Measurements from ENCODE around the gene GPHN. TPM values are rescaled to one million over a fixed set of nuclear protein-coding genes. Genes with fewer than 3 reads are reported as not detected.

Gene GPHN
- total and polyA plus RNA-seq, 10 of the 15 experiments (the other 5 are each of a cell fraction or from before 2014, with no cell fraction given) = 22.3 to 48.8 (median 33.1) TPM

DNA sequence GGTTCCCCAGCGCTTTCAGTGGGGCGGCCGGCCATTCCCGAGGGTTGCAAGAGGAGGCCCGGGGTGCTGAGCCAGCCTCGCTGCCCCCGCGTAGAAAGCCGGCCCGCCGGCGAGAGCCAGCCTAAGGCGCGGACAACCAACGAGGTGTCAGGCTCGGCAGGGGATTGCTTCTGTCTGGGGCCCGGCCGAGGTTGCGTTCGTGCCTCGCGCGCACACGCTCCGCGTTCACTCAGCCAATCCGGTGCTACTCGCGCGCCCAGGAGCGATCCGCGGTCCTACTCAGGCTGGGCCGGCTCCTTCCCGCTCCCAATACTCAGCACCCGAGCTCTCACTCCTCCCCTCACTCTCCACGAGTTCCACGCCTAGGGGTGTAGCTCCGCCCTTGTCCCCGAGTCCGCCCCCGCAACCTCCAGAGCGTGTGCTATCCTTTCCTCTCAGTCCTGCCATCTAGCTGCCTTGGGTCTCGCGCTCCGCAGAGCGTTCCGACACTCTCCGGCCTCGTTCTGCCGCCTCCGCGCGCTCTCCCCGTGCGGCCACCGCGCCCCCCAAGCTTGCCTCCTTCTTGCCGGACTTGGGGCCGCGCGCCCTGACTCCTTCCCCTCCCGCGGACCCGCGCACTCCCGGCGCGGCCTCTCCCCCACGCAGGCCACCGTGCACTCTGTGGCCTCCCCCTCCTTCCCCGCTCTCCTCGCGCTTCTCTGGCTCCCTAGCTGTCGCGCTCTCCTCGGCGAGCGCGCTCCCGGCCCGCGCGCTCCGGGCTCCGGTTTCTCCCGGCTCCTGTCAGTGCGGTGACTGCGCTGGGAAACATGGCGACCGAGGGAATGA lies at the start of gene GPHN (continued):
- TF ChIP-seq HSF1 (IDR thresholded peaks at IDR 0.05; ENCODE audit: low read depth, low read length) = no peak
- TF ChIP-seq SMC3 (IDR thresholded peaks at IDR 0.05; ENCODE audit: borderline replicate concordance, low read length) = no peak; the same call in 1 of the 2 replicates
- no peak for TF ChIP-seq SPI1 (IDR thresholded peaks at IDR 0.05; ENCODE audit: borderline replicate concordance, insufficient read depth, low read depth, low read length)
- peak; percentile 88 for TF ChIP-seq CHD2 (IDR thresholded peaks at IDR 0.05; ENCODE audit: borderline replicate concordance, low read depth, low read length)
- TF ChIP-seq, protein P1, sequence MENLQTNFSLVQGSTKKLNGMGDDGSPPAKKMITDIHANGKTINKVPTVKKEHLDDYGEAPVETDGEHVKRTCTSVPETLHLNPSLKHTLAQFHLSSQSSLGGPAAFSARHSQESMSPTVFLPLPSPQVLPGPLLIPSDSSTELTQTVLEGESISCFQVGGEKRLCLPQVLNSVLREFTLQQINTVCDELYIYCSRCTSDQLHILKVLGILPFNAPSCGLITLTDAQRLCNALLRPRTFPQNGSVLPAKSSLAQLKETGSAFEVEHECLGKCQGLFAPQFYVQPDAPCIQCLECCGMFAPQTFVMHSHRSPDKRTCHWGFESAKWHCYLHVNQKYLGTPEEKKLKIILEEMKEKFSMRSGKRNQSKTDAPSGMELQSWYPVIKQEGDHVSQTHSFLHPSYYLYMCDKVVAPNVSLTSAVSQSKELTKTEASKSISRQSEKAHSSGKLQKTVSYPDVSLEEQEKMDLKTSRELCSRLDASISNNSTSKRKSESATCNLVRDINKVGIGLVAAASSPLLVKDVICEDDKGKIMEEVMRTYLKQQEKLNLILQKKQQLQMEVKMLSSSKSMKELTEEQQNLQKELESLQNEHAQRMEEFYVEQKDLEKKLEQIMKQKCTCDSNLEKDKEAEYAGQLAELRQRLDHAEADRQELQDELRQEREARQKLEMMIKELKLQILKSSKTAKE (IDR thresholded peaks at IDR 0.05; ENCODE audit: low read depth, poor library complexity, severe bottlenecking) = no peak
- TF ChIP-seq POU2F2 (IDR thresholded peaks at IDR 0.05; ENCODE audit: borderline replicate concordance, low read depth, low read length) = peak; percentile 62; the same call in 2 of the 3 replicates
- TF ChIP-seq, protein P2, sequence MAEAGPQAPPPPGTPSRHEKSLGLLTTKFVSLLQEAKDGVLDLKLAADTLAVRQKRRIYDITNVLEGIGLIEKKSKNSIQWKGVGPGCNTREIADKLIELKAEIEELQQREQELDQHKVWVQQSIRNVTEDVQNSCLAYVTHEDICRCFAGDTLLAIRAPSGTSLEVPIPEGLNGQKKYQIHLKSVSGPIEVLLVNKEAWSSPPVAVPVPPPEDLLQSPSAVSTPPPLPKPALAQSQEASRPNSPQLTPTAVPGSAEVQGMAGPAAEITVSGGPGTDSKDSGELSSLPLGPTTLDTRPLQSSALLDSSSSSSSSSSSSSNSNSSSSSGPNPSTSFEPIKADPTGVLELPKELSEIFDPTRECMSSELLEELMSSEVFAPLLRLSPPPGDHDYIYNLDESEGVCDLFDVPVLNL (IDR thresholded peaks at IDR 0.05; ENCODE audit: low read depth, low read length) = peak; percentile 89
- TF ChIP-seq MEF2B (IDR thresholded peaks at IDR 0.05; ENCODE audit: partially characterized antibody, poor library complexity, severe bottlenecking) = no peak
- no peak for TF ChIP-seq MTA3 (IDR thresholded peaks at IDR 0.05; ENCODE audit: borderline replicate concordance, low read length)
- peak; percentile 15 to 23 (median 20); a peak in 4 of 6 replicates for TF ChIP-seq CTCF (IDR thresholded peaks at IDR 0.05 in 2 of 3, conservative IDR thresholded peaks at IDR 0.05 in 1 of 3; ENCODE audit: control insufficient read depth in 2 of 3, extremely low read depth in 1 of 3, insufficient read depth in 1 of 3, low read depth in 3 of 3, low read length in 3 of 3)
- no peak for TF ChIP-seq MYB (IDR thresholded peaks at IDR 0.05; ENCODE audit: borderline replicate concordance, low read depth, low read length)
- peak; percentile 47; the same call in 1 of the 2 replicates for TF ChIP-seq SMAD5 (IDR thresholded peaks at IDR 0.05; ENCODE audit: low read depth)
- TF ChIP-seq ZNF384 (IDR thresholded peaks at IDR 0.05; ENCODE audit: borderline replicate concordance, low read depth, low read length) = no peak
- TF ChIP-seq IRF4 (IDR thresholded peaks at IDR 0.05; ENCODE audit: low read depth, low read length) = 0 out of 2 replicates have a peak, but pooled peaks have one; percentile 34
- peak; percentile 95 for TF ChIP-seq POLR2AphosphoS5 (IDR thresholded peaks at IDR 0.05; ENCODE audit: low read length)
- peak; percentile 23; the same call in 1 of the 2 replicates for TF ChIP-seq ATF7 (IDR thresholded peaks at IDR 0.05; ENCODE audit: low read depth)
- TF ChIP-seq NRF1 (conservative IDR thresholded peaks at IDR 0.05; ENCODE audit: low read depth, low read length) = peak; percentile 38
- peak; percentile 76 for TF ChIP-seq YY1 (IDR thresholded peaks at IDR 0.05; ENCODE audit: low read depth, low read length)
